H9 (cell line): ENCODE results near the gene FBN2. TPM values are rescaled to one million over a fixed set of nuclear protein-coding genes. Genes with fewer than 3 reads are reported as not detected.

Source experiments
- DNase-seq: peaks from one replicate; pipeline ENCODE4 v3.0.0-alpha.2; 2017
- H2AFZ ChIP-seq: one replicate; pipeline ENCODE4 v1.6.1; 2013; ENCODE audit warnings: mild to moderate bottlenecking, low read length, control low read depth, moderate library complexity
- H2AK5ac ChIP-seq: 2 replicates; pipeline ENCODE4 v1.6.1; 2013; ENCODE audit warnings: low read length, control low read depth, mixed read lengths; ENCODE audit not compliant: insufficient read length
- H2BK120ac ChIP-seq: one replicate; pipeline ENCODE4 v1.6.1; 2013; ENCODE audit warnings: low read depth, mild to moderate bottlenecking, low read length, control low read depth, inconsistent platforms; ENCODE audit not compliant: poor library complexity, severe bottlenecking
- H2BK12ac ChIP-seq: 2 replicates; pipeline ENCODE4 v1.6.1; 2013; ENCODE audit warnings: low read length, control low read depth, mixed read lengths, low read depth; ENCODE audit not compliant: insufficient read length
- H2BK15ac ChIP-seq: 2 replicates; pipeline ENCODE4 v1.6.1; 2013; ENCODE audit warnings: low read depth, low read length, control low read depth
- H2BK20ac ChIP-seq: one replicate; pipeline ENCODE4 v1.6.1; 2013; ENCODE audit warnings: low read depth, mild to moderate bottlenecking, low read length, control low read depth, inconsistent platforms; ENCODE audit not compliant: poor library complexity, severe bottlenecking
- H2BK5ac ChIP-seq: 2 replicates; pipeline ENCODE4 v1.6.1; 2013; ENCODE audit warnings: low read length, control low read depth, mixed read lengths; ENCODE audit not compliant: insufficient read length
- H3K14ac ChIP-seq: 2 replicates; pipeline ENCODE4 v1.6.1; 2013; ENCODE audit warnings: low read length, control low read depth; ENCODE audit not compliant: insufficient read depth
- H3K18ac ChIP-seq: 2 replicates; pipeline ENCODE4 v1.6.1; 2013; ENCODE audit warnings: low read depth, mild to moderate bottlenecking, mixed read lengths, low read length, control low read depth; ENCODE audit not compliant: insufficient read length
- H3K23ac ChIP-seq: 2 replicates; pipeline ENCODE4 v1.6.1; 2013; ENCODE audit warnings: low read length, control low read depth, mixed read lengths, low read depth; ENCODE audit not compliant: insufficient read length
- H3K23me2 ChIP-seq: 2 replicates; pipeline ENCODE4 v1.6.1; 2013; ENCODE audit warnings: low read depth, mild to moderate bottlenecking, mixed read lengths, low read length, control low read depth; ENCODE audit not compliant: insufficient read length, poor library complexity, severe bottlenecking
- H3K27ac ChIP-seq: 2 replicates; pipeline ENCODE4 v1.5.1; 2013; ENCODE audit warnings: low read length, control low read depth, mixed read lengths, low read depth; ENCODE audit not compliant: insufficient read length
- H3K27me3 ChIP-seq: 2 replicates; pipeline ENCODE4 v1.6.1; 2013; ENCODE audit warnings: low read length, control low read depth, inconsistent platforms; ENCODE audit not compliant: insufficient read depth
- H3K4ac ChIP-seq: 2 replicates; pipeline ENCODE4 v1.6.1; 2013; ENCODE audit warnings: low read depth, mild to moderate bottlenecking, control low read depth, inconsistent platforms, low read length, moderate library complexity
- H3K4me1 ChIP-seq: 2 replicates; pipeline ENCODE4 v1.6.1; 2013; ENCODE audit warnings: low read length, control low read depth, inconsistent platforms; ENCODE audit not compliant: insufficient read depth
- H3K4me2 ChIP-seq: 2 replicates; pipeline ENCODE4 v1.6.1; 2013; ENCODE audit warnings: low read length, control low read depth, mixed read lengths; ENCODE audit not compliant: insufficient read length, insufficient read depth
- H3K56ac ChIP-seq: 2 replicates; pipeline ENCODE4 v1.6.1; 2013; ENCODE audit warnings: low read depth, mild to moderate bottlenecking, mixed read lengths, low read length, control low read depth; ENCODE audit not compliant: insufficient read length
- H3K79me1 ChIP-seq: 2 replicates; pipeline ENCODE4 v1.6.1; 2013; ENCODE audit warnings: low read depth, mild to moderate bottlenecking, moderate library complexity, low read length, control low read depth, inconsistent platforms; ENCODE audit not compliant: insufficient read depth, poor library complexity, severe bottlenecking
- H3K79me2 ChIP-seq: 2 replicates; pipeline ENCODE4 v1.6.1; 2013; ENCODE audit warnings: low read length, control low read depth, inconsistent platforms; ENCODE audit not compliant: insufficient read depth
- H3K9ac ChIP-seq: 2 replicates; pipeline ENCODE4 v1.6.1; 2013; ENCODE audit warnings: low read length, control low read depth, mixed read lengths; ENCODE audit not compliant: insufficient read length; ENCODE audit errors: extremely low read depth
- H3K9me3 ChIP-seq: one replicate; pipeline ENCODE4 v1.6.1; 2013; ENCODE audit warnings: low read depth, low read length, inconsistent platforms; ENCODE audit not compliant: control insufficient read depth
- H3T11ph ChIP-seq: one replicate; pipeline ENCODE4 v1.6.1; 2013; ENCODE audit warnings: mild to moderate bottlenecking, low read length, control low read depth, inconsistent platforms
- H4K20me1 ChIP-seq: one replicate; pipeline ENCODE4 v1.6.1; 2013; ENCODE audit not compliant: control insufficient read depth, insufficient read length, insufficient read depth
- H4K5ac ChIP-seq: 2 replicates; pipeline ENCODE4 v1.6.1; 2013; ENCODE audit warnings: low read depth, mild to moderate bottlenecking, mixed read lengths, low read length, control low read depth; ENCODE audit not compliant: insufficient read length
- H4K8ac ChIP-seq: replicated peaks from 2 replicates; pipeline ENCODE4 v1.6.1; 2013; ENCODE audit warnings: low read length, control low read depth, mixed read lengths, low read depth; ENCODE audit not compliant: insufficient read length
- H4K91ac ChIP-seq: 2 replicates; pipeline ENCODE4 v1.6.1; 2013; ENCODE audit warnings: low read depth, mild to moderate bottlenecking, moderate library complexity, mixed read lengths, low read length, control low read depth; ENCODE audit not compliant: insufficient read length
- H3K27ac Mint-ChIP-seq, 3 experiments: 2 replicates in 2 of 3; 3 replicates in 1 of 3; pipeline ENCODE4 v1.8.0; 2020 to 2021; ENCODE audit warnings: mixed read lengths in 3 of 3, mild to moderate bottlenecking in 1 of 3, moderate library complexity in 1 of 3
- H3K27me3 Mint-ChIP-seq: 2 replicates; pipeline ENCODE4 v1.8.0; 2021; ENCODE audit warnings: low read depth, mild to moderate bottlenecking, moderate library complexity, mixed read lengths
- H3K36me3 Mint-ChIP-seq, 3 experiments: 2 replicates in 2 of 3; 3 replicates in 1 of 3; pipeline ENCODE4 v1.8.0; 2020 to 2021; ENCODE audit warnings: low read depth in 3 of 3, mixed read lengths in 3 of 3; ENCODE audit not compliant: insufficient read depth in 1 of 3
- H3K4me1 Mint-ChIP-seq, 2 experiments: 2 replicates each; pipeline ENCODE4 v1.8.0; 2020; ENCODE audit warnings: mixed read lengths in 2 of 2
- H3K4me3 Mint-ChIP-seq, 2 experiments: 2 replicates in 1 of 2; 3 replicates in 1 of 2; pipeline ENCODE4 v1.8.0; 2020 to 2021; ENCODE audit warnings: mild to moderate bottlenecking in 2 of 2, mixed read lengths in 2 of 2, moderate library complexity in 1 of 2
- H3K9me3 Mint-ChIP-seq, 2 experiments: 2 replicates in 1 of 2; 3 replicates in 1 of 2; pipeline ENCODE4 v1.8.0; 2020; ENCODE audit warnings: mild to moderate bottlenecking in 2 of 2, mixed read lengths in 2 of 2, moderate library complexity in 1 of 2
- WGBS: extraction: QIAGEN DNeasy Blood & Tissue Kit; methylation state at CpG from one replicate; pipeline ENCODE4 v1.1.7; 2013; ENCODE audit warnings: missing lambda C conversion rate, low lambda C conversion rate, mixed read lengths; ENCODE audit not compliant: insufficient read length; ENCODE audit errors: extremely low coverage; 5-methylcytosine and 5-hydroxymethylcytosine counted together
- total RNA-seq: library from RNA; stranded (reverse); gene quantifications from 2 replicates; pipeline ENCODE4 v1.2.1, GENCODE V29; 2021
- TF ChIP-seq, protein P1 (sequence below): fragments of 200-600 bp; sonication (generic); conservative IDR thresholded peaks from 3 replicates; pipeline ENCODE4 v1.8.0; 2021; ENCODE audit warnings: antibody characterized with exemption, mild to moderate bottlenecking

Gene FBN2
- total RNA-seq, 1 experiment from 2014 or later = 8.3 TPM

DNA sequence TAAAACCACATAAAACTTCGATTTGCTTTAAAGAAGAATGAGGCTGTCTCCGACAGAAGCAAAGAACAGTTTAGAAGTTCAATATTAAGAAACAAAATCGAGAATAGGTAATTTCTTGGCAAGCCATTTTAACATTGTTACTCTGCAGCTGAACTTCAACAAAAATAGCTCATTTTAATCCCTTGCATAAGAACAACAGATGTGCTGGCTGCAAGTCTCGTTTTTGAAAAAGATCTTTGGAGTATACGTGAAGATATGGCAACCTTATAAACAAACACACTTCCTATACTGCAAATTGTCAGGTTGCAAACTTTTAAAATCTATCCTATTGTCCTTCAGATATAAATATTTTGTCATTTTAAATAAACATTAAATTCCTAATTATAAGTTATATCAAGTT is 71.5 kb downstream of the FBN2 start:
- WGBS = no CpG with 5 or more reads among the region's 5 CpGs
- Histone ChIP-seq H4K20me1 (no peaks in the 10 kb centered on the region), H2BK20ac (no peak overlapping the region), H3K9ac (no peak overlapping the region), H3K23me2 (no peaks in the 10 kb centered on the region), H3K79me2 (no peaks in the 10 kb centered on the region), H4K91ac (no peak overlapping the region), H2AFZ (no peak overlapping the region), H3K23ac (no peak overlapping the region), H2AK5ac (no peak overlapping the region), H3T11ph (no peak overlapping the region), H3K18ac (no peak overlapping the region), H3K27ac (no peak overlapping the region), H2BK120ac (no peak overlapping the region), H2BK5ac (no peak overlapping the region), H3K4ac (no peak overlapping the region), H3K9me3 (no peaks in the 10 kb centered on the region), H3K4me1 (no peaks in the 10 kb centered on the region), H3K14ac (no peak overlapping the region), H3K56ac (no peak overlapping the region), H3K4me2 (no peak overlapping the region), H2BK12ac (no peak overlapping the region), H3K27me3 (no peaks in the 10 kb centered on the region), H2BK15ac (no peak overlapping the region), H4K8ac (no peak overlapping the region), H3K79me1 (no peaks in the 10 kb centered on the region), H4K5ac (no peak overlapping the region)
- Mint-ChIP-seq H3K9me3 (peaks cover 0 to 3% of the 10 kb centered on the region in 2 experiments; a peak in 2 of 5 replicates), H3K4me1 (peaks cover 5% of the 10 kb centered on the region in 2 experiments; a peak in 3 of 4 replicates), H3K27ac (no peak overlapping the region; a peak in 1 of 7 replicates), H3K36me3 (peaks cover 0 to 17% (median 13%) of the 10 kb centered on the region in 3 experiments; a peak in 6 of 7 replicates), H3K4me3 (no peak overlapping the region), H3K27me3 (no peaks in the 10 kb centered on the region; the same call in 1 of the 2 replicates)
- DNase-seq = no peak
- TF ChIP-seq, protein P1, sequence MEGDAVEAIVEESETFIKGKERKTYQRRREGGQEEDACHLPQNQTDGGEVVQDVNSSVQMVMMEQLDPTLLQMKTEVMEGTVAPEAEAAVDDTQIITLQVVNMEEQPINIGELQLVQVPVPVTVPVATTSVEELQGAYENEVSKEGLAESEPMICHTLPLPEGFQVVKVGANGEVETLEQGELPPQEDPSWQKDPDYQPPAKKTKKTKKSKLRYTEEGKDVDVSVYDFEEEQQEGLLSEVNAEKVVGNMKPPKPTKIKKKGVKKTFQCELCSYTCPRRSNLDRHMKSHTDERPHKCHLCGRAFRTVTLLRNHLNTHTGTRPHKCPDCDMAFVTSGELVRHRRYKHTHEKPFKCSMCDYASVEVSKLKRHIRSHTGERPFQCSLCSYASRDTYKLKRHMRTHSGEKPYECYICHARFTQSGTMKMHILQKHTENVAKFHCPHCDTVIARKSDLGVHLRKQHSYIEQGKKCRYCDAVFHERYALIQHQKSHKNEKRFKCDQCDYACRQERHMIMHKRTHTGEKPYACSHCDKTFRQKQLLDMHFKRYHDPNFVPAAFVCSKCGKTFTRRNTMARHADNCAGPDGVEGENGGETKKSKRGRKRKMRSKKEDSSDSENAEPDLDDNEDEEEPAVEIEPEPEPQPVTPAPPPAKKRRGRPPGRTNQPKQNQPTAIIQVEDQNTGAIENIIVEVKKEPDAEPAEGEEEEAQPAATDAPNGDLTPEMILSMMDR = no peak
